Hematopoietic multipotent progenitor cell treated with erythropoietin and hydrocortisone succinate and interleukin-3 and kit ligand, for 17 days (in vitro differentiated cells): Measurements from ENCODE around the gene ADAM8.
"Not testable (repeated sequence)": the region's sequence is repeated elsewhere in the genome, so short reads cannot be mapped to it uniquely, and the experiment has no call there.

Experiments
- DNase-seq: peaks from one replicate; pipeline ENCODE4 v3.0.0-alpha.2; 2015; ENCODE audit warnings: low spot score

Gene ADAM8

GRCh38 chr10:133231244-133231945 is 45.3 kb downstream of the ADAM8 start:
- no peak for DNase-seq

- DNase-seq, result no peak
Measured at GRCh38 chr10:133230387-133231195, 46.1 kb downstream of the ADAM8 start.

- no peak for DNase-seq
Measured at GRCh38 chr10:133230044-133230361, 46.7 kb downstream of the ADAM8 start, which contains the start of gene UTF1. Gene UTF1, plus strand, starts transcription at chr10:133230217. Its CDS starts 72 bp downstream, at chr10:133230289.

GRCh38 chr10:133229265-133230043 is 47.2 kb downstream of the ADAM8 start:
- no peak for DNase-seq

GRCh38 chr10:133227256-133227655 is 49.4 kb downstream of the ADAM8 start:
- DNase-seq, result no peak

GRCh38 chr10:133226251-133226808 is 50.3 kb downstream of the ADAM8 start:
- DNase-seq, result no peak

- DNase-seq, result no peak
Measured at GRCh38 chr10:133225707-133226191, 50.9 kb downstream of the ADAM8 start.

GRCh38 chr10:133224756-133225372 is 51.8 kb downstream of the ADAM8 start:
- no peak for DNase-seq

- DNase-seq, result no peak
Measured at GRCh38 chr10:133224076-133224475, 52.6 kb downstream of the ADAM8 start.

GRCh38 chr10:133221756-133222155 is 54.9 kb downstream of the ADAM8 start:
- DNase-seq, result not testable (repeated sequence)

- no peak for DNase-seq
Measured at GRCh38 chr10:133221331-133221730, 55.3 kb downstream of the ADAM8 start.

- no peak for DNase-seq
Measured at GRCh38 chr10:133219782-133220181, 56.9 kb downstream of the ADAM8 start.

GRCh38 chr10:133218891-133219290 is 57.8 kb downstream of the ADAM8 start:
- no peak for DNase-seq

- DNase-seq, result no peak
Measured at GRCh38 chr10:133217800-133218589, 58.7 kb downstream of the ADAM8 start.

GRCh38 chr10:133216776-133217175 is 59.9 kb downstream of the ADAM8 start:
- DNase-seq, result no peak

GRCh38 chr10:133215586-133215985 is 61.1 kb downstream of the ADAM8 start:
- no peak for DNase-seq

- DNase-seq, result no peak
Measured at GRCh38 chr10:133214468-133215410, 61.9 kb downstream of the ADAM8 start.

GRCh38 chr10:133213641-133214467 is 62.8 kb downstream of the ADAM8 start:
- DNase-seq, result no peak
